ENCODE measurements around the gene GRM5. TPM values are rescaled to one million over a fixed set of nuclear protein-coding genes. Genes with fewer than 3 reads are reported as not detected.

The GRM5 gene
- total RNA-seq, 1 donor: under 0.01 TPM

- TF ChIP-seq CTCF (IDR thresholded peaks at IDR 0.05; ENCODE audit: insufficient read depth, low read depth, low read length): no peak
- no peak overlapping the region for H3K4me3 ChIP-seq (ENCODE audit: low read depth, low read length)
- DNase-seq (ENCODE audit: low read depth): peak; percentile 97
These were observed 510.6 kb downstream of the GRM5 start for GRCh38 chr11:88555018-88555828.

- no peak overlapping the region for H3K4me3 ChIP-seq (ENCODE audit: low read depth, low read length)
- no peak for DNase-seq (ENCODE audit: low read depth)
- TF ChIP-seq CTCF (IDR thresholded peaks at IDR 0.05; ENCODE audit: insufficient read depth, low read depth, low read length): no peak
These were observed 512.6 kb downstream of the GRM5 start for GRCh38 chr11:88553204-88553603.

- peak; percentile 85 for TF ChIP-seq CTCF (IDR thresholded peaks at IDR 0.05; ENCODE audit: insufficient read depth, low read depth, low read length)
- H3K4me3 ChIP-seq (ENCODE audit: low read depth, low read length): no peak overlapping the region
- peak; percentile 51 for DNase-seq (ENCODE audit: low read depth)
These were observed 513.3 kb downstream of the GRM5 start for GRCh38 chr11:88552379-88553062.

- no peak overlapping the region for H3K4me3 ChIP-seq (ENCODE audit: low read depth, low read length)
- DNase-seq (ENCODE audit: low read depth): no peak
These were observed 521.0 kb downstream of the GRM5 start for GRCh38 chr11:88544656-88545280.

GRCh38 chr11:88543902-88544655 lies 521.7 kb downstream of the GRM5 start:
- no peak overlapping the region for H3K4me3 ChIP-seq (ENCODE audit: low read depth, low read length)
- peak; percentile 92 for DNase-seq (ENCODE audit: low read depth)
- peak; percentile 100 for TF ChIP-seq CTCF (IDR thresholded peaks at IDR 0.05; ENCODE audit: insufficient read depth, low read depth, low read length)

More at GRCh38 chr11:88544656-88545280, 521.0 kb downstream of the GRM5 start:
- TF ChIP-seq CTCF (IDR thresholded peaks at IDR 0.05; ENCODE audit: insufficient read depth, low read depth, low read length): no peak

GRCh38 chr11:88541006-88541405 lies 524.8 kb downstream of the GRM5 start:
- no peak for TF ChIP-seq CTCF (IDR thresholded peaks at IDR 0.05; ENCODE audit: insufficient read depth, low read depth, low read length)
- H3K4me3 ChIP-seq (ENCODE audit: low read depth, low read length): no peak overlapping the region
- DNase-seq (ENCODE audit: low read depth): no peak
